B cell (primary cell): Measurements from ENCODE around the gene C17orf114.

Source experiments
- EZH2 ChIP-seq: IDR thresholded peaks from 2 replicates; pipeline ENCODE4 v1.6.1; 2012; ENCODE audit warnings: borderline replicate concordance, low read depth, mild to moderate bottlenecking, moderate library complexity, low read length; ENCODE audit not compliant: insufficient read depth, poor library complexity, severe bottlenecking
- TF ChIP-seq, protein P1 (sequence below): fragments of 200-600 bp; IDR thresholded peaks from one replicate; pipeline ENCODE4 v1.8.0; 2022; ENCODE audit warnings: antibody characterized with exemption, mild to moderate bottlenecking

DNA sequence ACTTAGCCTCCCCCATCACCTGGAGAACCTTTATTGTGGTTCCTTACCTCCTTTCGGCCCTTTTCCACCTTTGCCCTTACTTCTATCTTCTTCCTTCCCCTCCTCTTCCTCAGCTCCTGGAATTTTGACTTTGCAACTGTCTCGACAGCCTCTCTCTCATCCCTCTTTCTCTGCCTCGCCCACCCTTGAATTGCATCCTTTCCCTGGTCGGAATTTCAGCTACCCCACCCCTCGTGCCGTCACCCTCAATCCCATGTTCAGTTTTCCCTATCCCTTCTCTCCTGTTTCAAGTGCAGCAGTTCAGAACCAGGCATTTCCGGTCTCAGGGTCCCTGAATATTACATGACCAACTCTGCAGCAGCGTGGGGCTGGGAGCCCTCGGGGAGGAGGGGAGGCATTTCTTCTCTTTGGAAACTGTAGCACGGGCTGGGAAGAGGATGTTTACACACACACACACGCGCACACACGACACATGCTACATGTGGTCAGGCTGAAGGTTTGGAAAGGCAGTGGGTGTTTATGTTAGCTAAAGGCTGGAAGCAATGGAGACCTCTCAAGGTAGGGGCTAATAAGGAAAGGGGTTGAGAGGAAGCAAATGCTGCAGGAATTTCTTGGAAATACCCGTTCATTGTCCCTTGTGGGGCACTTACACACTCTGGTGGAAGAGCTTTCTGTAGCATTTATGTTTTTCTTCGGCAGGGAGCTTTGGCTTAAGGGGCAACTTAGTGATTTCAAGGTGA lies 32.0 kb upstream of the C17orf114 start:
- TF ChIP-seq, protein P1, sequence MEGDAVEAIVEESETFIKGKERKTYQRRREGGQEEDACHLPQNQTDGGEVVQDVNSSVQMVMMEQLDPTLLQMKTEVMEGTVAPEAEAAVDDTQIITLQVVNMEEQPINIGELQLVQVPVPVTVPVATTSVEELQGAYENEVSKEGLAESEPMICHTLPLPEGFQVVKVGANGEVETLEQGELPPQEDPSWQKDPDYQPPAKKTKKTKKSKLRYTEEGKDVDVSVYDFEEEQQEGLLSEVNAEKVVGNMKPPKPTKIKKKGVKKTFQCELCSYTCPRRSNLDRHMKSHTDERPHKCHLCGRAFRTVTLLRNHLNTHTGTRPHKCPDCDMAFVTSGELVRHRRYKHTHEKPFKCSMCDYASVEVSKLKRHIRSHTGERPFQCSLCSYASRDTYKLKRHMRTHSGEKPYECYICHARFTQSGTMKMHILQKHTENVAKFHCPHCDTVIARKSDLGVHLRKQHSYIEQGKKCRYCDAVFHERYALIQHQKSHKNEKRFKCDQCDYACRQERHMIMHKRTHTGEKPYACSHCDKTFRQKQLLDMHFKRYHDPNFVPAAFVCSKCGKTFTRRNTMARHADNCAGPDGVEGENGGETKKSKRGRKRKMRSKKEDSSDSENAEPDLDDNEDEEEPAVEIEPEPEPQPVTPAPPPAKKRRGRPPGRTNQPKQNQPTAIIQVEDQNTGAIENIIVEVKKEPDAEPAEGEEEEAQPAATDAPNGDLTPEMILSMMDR = no peak
- no peak for TF ChIP-seq EZH2
